Adipocyte (in vitro differentiated cells): Measurements from ENCODE around the gene FAM241A.

Experiments used
- DNase-seq: peaks from one replicate; pipeline ENCODE4 v3.0.0-alpha.2; 2015; ENCODE audit warnings: low read depth
- H3K27me3 ChIP-seq: replicated peaks from 2 replicates; pipeline ENCODE4 v1.7.0; 2013; ENCODE audit warnings: mild to moderate bottlenecking, low read length, moderate library complexity; ENCODE audit not compliant: control insufficient read depth, insufficient read depth
- H3K36me3 ChIP-seq: 2 replicates; pipeline ENCODE4 v1.7.0; 2013; ENCODE audit warnings: low read length, mild to moderate bottlenecking, moderate library complexity; ENCODE audit not compliant: control insufficient read depth, insufficient read depth, severe bottlenecking
- H3K4me1 ChIP-seq: 2 replicates; pipeline ENCODE4 v1.7.0; 2013; ENCODE audit warnings: mild to moderate bottlenecking, low read length, moderate library complexity; ENCODE audit not compliant: control insufficient read depth, insufficient read depth
- H3K4me3 ChIP-seq: 2 replicates; pipeline ENCODE4 v1.7.0; 2013; ENCODE audit warnings: mild to moderate bottlenecking, low read length, moderate library complexity
- H3K9ac ChIP-seq: 2 replicates; pipeline ENCODE4 v1.7.0; 2013; ENCODE audit warnings: mild to moderate bottlenecking, low read length, moderate library complexity
- H3K9me3 ChIP-seq: 2 replicates; pipeline ENCODE4 v1.7.0; 2013; ENCODE audit warnings: mild to moderate bottlenecking, low read length, moderate library complexity; ENCODE audit not compliant: control insufficient read depth

FAM241A gene

DNA sequence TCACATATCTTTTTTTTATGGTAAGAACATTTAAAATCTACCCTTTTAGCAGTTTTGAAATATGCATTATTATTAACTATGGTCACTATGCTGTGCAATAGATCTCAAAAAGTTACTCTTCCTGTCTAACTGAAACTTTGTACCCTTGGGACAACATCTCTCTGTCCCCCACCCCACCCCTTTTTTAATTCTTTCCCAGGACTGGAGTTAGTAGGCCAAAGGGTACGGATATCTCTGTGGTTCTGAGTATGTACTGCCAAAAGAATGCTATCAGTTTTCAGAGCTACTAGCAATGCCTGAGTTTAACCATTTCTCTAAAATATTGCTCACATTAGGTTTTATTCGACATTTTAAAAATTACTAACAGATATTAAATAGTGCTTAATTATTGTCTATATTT, 4.7 kb upstream of the FAM241A start:
- Histone ChIP-seq H3K36me3 (no peaks in the 10 kb centered on the region), H3K9me3 (no peaks in the 10 kb centered on the region), H3K27me3 (no peaks in the 10 kb centered on the region), H3K4me3 (peak overlapping the region; percentile 53), H3K4me1 (peaks cover 28% of the 10 kb centered on the region), H3K9ac (peak overlapping the region; percentile 71)
- peak; percentile 27 for DNase-seq

DNA sequence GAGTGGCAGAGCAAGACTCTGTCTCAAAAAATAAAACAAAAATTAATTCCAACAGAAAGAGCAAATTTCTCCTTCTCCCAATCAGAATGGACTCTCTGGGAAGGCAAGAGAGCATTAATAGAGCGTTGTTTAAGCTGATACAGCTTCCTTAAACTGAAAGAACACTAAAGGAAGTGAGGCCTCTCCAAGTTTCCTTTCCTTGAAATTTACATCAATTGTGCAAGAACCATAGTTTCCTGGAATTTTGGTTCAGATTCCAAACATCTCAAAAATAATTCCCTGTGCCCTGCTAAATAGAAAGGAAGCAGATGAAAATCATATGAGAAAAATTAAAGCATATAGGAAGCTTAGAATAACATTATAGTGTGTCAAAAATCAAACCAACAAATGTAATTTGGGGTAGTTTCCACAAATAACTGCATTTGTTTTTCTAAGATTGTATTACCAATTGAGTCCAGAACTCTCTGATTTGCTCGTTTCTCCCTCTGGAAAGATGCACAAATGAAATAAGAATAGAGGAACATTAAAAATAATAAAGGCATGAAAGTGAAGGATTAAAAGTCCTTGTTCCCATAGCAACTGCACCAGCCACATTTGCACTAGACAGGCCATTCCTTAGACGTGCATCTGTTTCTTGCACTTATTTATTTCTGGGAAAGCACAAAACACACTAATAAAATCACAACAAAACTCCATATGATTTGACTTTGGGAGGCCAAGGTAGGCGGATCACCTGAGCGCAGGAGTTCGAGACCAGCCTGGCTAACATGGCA, 3.7 kb upstream of the FAM241A start:
- peak overlapping the region; percentile 53 for H3K4me3 ChIP-seq
- no peaks in the 10 kb centered on the region for H3K9me3 ChIP-seq
- H3K4me1 ChIP-seq: peaks cover 30% of the 10 kb centered on the region
- no peaks in the 10 kb centered on the region for H3K36me3 ChIP-seq
- peak; percentile 39 for DNase-seq
- no peaks in the 10 kb centered on the region for H3K27me3 ChIP-seq
- H3K9ac ChIP-seq: peak overlapping the region; percentile 71

DNA sequence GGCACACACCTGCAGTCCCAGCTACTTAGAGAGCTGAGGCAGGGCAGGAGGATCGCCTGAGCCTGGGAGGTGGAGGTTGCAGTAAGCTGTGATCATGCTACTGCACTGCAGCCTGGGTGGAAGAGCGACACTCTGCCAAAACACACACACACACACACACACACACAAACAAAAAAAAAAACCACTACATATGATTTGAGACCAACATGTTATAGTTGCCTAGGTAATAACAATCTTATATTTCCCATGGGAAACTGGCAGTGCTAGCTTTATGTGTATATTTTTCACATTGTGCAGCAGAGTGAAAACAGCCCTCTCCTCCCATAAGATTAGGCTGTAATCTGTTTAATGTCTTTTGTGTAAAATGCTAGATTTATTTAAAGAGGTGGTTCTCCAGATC, 3.1 kb upstream of the FAM241A start:
- Histone ChIP-seq H3K36me3 (no peaks in the 10 kb centered on the region), H3K9ac (peak overlapping the region; percentile 71), H3K4me1 (peaks cover 35% of the 10 kb centered on the region), H3K27me3 (no peaks in the 10 kb centered on the region), H3K9me3 (no peaks in the 10 kb centered on the region), H3K4me3 (peak overlapping the region; percentile 53)
- DNase-seq: no peak

DNA sequence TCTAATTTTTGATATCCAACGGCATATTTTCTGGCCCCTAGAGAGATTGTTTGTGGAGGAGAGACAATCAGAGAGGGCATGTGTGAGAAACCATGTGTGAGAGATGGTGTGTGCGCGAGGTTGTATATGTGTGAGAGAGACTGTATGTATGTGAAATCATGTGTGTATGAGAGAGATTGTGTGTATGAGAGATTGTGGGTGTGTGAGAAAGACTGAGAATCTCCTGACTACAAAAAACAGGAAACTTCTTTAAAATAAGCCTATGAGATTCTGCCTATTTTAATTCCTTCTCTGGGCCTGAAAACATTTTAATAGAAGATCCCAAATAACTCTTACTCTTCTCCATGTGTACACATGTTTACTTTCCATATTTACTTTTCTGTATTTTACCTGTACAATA, 1.5 kb upstream of the FAM241A start:
- peaks cover 51% of the 10 kb centered on the region for H3K4me1 ChIP-seq
- no peaks in the 10 kb centered on the region for H3K36me3 ChIP-seq
- no peaks in the 10 kb centered on the region for H3K9me3 ChIP-seq
- no peak for DNase-seq
- no peak overlapping the region for H3K9ac ChIP-seq
- H3K4me3 ChIP-seq: no peak overlapping the region
- no peaks in the 10 kb centered on the region for H3K27me3 ChIP-seq

DNA sequence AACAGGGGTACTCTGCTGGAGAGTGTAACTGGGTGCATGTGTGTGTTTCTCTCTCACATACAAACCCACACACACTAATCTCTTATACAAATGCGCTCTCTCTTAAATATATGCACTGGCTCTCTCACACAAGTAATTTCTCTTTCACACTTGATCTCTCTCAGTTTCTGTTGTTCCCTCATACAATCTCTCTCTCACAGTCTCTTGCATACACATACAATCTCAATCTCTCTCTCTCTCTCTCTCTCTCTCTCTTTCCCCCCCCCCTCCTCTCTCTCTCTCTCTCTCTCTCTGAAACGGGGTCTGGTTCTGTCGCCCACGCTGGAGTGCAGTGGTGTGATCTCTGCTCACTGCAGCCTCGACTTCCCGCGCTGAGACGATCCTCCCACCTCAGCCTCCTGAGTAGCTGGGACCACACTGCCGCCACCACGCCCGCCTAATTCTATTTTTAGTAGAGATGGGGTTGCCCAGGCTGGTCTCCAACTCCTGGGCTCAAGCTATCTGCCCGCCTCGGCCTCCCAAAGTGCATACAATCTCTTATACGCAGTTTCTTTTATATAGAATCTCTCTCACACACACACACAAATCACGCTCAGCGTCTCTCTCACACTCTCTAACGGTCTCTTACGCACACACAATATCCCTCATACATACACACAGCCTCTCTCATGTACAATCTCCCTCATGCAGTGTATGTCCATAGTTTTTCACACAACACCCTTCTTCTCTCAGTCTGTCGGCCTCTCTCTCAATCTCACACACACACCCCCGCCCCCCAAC, 518 bp upstream of the FAM241A start:
- Histone ChIP-seq H3K27me3 (no peaks in the 10 kb centered on the region), H3K9ac (no peak overlapping the region), H3K4me1 (peaks cover 51% of the 10 kb centered on the region), H3K4me3 (peak overlapping the region; percentile 44), H3K9me3 (no peaks in the 10 kb centered on the region), H3K36me3 (no peaks in the 10 kb centered on the region)
- DNase-seq: no peak

DNA sequence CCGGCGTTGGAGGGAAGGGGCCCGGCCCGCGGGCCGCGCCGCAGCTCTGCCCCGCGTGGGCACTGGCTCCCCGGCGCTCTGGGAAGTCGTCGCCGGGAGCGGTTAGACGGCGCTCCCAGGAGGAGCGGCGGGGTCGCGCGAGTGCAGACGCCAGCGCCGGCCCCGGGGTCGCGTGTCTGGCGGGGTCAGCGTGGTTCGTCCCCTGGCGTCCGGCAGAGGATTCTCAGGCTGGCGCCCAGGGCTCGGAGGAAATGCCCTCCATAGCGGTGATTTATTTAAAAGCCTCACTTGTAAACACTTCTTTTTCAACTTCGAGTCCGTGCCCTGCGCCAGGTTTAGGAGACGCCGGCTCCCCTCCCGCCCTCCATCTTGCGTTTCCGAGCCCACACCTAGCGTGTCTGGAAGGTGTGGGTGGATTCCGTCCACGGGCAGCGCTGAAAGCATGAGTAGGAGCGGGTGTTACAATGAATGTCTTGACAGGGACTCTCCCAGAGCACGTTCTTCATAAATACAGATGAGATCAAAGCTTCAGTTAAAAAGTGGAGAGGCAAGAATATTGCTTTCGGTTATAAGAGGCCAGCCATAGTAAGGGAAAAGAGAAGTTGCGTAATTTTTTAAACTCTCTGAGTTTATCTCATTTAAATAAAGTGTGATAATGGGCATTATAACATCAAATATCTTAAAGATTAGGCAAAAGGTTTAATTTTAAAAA, 692 bp downstream of the FAM241A start:
- H3K4me3 ChIP-seq: peak overlapping the region; percentile 99
- no peaks in the 10 kb centered on the region for H3K27me3 ChIP-seq
- peaks cover 40% of the 10 kb centered on the region for H3K4me1 ChIP-seq
- H3K9me3 ChIP-seq: no peaks in the 10 kb centered on the region
- peak; percentile 68 for DNase-seq
- no peaks in the 10 kb centered on the region for H3K36me3 ChIP-seq
- H3K9ac ChIP-seq: peak overlapping the region; percentile 92

DNA sequence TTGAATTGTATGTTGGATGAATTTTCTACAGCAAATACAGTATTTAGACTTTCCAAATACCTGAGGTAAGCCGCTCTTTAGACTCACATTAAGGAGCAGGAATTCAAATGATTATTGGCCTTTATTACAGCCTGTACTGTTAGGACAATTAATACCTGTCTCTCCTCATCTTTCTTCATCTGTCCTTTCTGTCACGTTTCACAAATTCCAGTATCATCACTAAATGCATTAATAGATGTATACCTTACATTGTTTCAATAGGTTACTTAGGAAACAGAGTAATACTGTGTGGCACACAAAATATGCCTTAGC, 1.2 kb downstream of the FAM241A start:
- no peak for DNase-seq
- Histone ChIP-seq H3K9me3 (no peaks in the 10 kb centered on the region), H3K27me3 (no peaks in the 10 kb centered on the region), H3K9ac (peak overlapping the region; percentile 92), H3K4me1 (peaks cover 35% of the 10 kb centered on the region), H3K36me3 (no peaks in the 10 kb centered on the region), H3K4me3 (peak overlapping the region; percentile 99)

DNA sequence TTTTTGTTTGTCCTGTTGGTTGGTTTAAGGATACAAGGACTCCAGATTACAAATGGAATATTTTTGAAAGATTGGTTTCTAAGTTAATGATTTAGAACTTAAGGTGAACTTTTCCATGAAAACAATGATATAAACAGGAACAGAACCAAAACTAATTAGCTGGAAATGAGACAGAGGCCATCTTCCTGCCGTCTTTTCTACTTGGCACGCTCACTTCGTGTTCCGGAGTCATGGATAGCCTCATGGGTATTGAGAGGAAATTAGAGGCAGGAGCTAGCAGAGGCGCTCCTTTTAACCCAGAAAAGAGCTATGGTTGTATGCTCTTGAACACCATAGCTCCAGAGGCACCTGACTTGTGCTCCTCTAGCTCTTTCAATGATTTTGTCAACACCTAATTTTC, 2.4 kb downstream of the FAM241A start:
- H3K27me3 ChIP-seq: no peaks in the 10 kb centered on the region
- DNase-seq: no peak

DNA sequence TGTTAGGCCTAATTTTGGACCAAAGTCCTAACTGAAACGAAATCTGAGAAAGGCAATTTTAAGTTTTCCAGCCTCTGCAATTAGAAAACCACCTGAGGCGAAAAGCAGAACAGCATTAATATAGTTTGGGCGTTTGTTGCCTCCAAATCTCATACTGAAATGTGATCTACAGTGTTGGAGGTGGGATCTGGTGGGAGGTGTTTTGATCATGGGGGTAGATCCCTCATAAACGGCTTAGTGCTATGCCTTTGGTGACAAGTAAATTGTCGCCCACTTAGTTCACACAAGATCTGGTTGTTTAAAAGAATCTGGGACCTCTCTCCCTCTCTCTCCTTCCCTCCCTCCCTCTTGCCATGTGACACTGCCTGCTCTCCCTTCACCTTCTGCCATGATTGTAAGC, 5.7 kb downstream of the FAM241A start:
- no peak overlapping the region for H3K9ac ChIP-seq
- H3K9me3 ChIP-seq: no peaks in the 10 kb centered on the region
- DNase-seq: no peak
- H3K4me3 ChIP-seq: no peak overlapping the region
- H3K4me1 ChIP-seq: peaks cover 24% of the 10 kb centered on the region
- no peaks in the 10 kb centered on the region for H3K36me3 ChIP-seq
- H3K27me3 ChIP-seq: no peaks in the 10 kb centered on the region

More for the DNA sequence above, 2.4 kb downstream of the FAM241A start:
- Histone ChIP-seq H3K4me1 (peaks cover 24% of the 10 kb centered on the region), H3K9me3 (no peaks in the 10 kb centered on the region), H3K36me3 (no peaks in the 10 kb centered on the region), H3K4me3 (peak overlapping the region; percentile 99), H3K9ac (peak overlapping the region; percentile 92)

DNA sequence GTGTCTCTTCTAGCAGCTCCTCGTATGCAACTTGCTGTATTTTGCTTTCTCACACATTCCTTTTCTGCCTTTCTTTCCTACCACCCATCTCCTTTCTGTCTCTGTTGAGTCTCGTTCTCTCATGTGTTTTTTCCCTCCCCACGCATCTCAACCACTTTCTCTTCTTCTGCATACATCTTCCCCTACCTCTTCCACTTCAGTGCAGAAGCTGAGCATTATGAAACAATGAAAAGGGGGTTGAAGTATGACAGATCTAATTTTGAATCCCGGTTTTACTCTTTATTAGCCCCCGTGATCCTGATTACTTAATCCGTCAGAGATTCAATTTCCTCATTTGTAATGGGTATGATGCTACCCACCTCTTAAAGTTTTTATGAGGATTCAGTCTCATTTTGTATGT, 7.3 kb downstream of the FAM241A start:
- Histone ChIP-seq H3K9ac (no peak overlapping the region), H3K36me3 (no peaks in the 10 kb centered on the region)

DNA sequence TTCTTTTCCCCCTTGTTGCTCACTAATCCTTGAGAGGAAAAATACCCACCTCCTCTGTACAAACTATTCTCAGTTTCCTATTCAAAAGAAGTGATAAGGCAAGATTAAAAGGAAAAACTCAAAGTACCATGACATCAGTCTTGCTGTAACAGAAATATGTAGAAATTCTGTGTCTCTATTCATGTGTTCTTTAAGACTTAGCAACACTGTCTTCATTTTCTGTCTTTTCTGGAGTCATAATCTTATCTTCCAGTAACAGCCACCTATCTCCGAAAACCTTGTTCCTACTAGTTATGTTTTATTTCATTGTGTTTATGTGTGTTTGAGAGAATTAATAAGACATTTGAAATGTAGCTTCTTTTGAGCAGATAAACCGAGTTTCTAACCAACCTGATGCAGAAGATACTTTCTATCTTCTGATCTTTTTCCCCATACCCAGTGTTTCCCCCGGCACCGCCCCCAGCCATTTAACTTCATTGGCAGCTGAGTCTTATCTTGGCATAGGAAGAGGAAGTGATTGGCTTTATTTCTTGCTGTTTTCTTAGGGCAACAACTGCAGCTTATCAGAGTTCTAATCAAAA, 8.0 kb downstream of the FAM241A start:
- H3K4me1 ChIP-seq: peaks cover 5% of the 10 kb centered on the region
- no peak overlapping the region for H3K4me3 ChIP-seq
- H3K9ac ChIP-seq: no peak overlapping the region
- H3K9me3 ChIP-seq: no peaks in the 10 kb centered on the region
- DNase-seq: no peak
- H3K36me3 ChIP-seq: no peaks in the 10 kb centered on the region
- H3K27me3 ChIP-seq: no peaks in the 10 kb centered on the region

More for the DNA sequence above, 7.3 kb downstream of the FAM241A start:
- DNase-seq: no peak
- peaks cover 13% of the 10 kb centered on the region for H3K4me1 ChIP-seq
- no peak overlapping the region for H3K4me3 ChIP-seq
- H3K9me3 ChIP-seq: no peaks in the 10 kb centered on the region
- no peaks in the 10 kb centered on the region for H3K27me3 ChIP-seq
